Measurements from ENCODE around the gene FLRT3.

FLRT3 gene

GRCh38 chr20:14313341-14314020, 23.9 kb downstream of the FLRT3 start:
- Histone ChIP-seq H3K9me3 (ENCODE audit: control insufficient read depth, low read length) (no peaks in the 10 kb centered on the region), H3K4me1 (no peaks in the 10 kb centered on the region), H3K4me3 (ENCODE audit: low read depth, low read length) (no peak overlapping the region), H3K27me3 (ENCODE audit: control insufficient read depth, insufficient read depth, low read length) (no peaks in the 10 kb centered on the region), H3K4me2 (ENCODE audit: low read length) (no peak overlapping the region), H3K27ac (no peak overlapping the region), H2AFZ (no peak overlapping the region), H3K79me2 (no peaks in the 10 kb centered on the region), H3K9ac (no peak overlapping the region), H3K36me3 (ENCODE audit: control insufficient read depth, insufficient read depth, low read length) (no peaks in the 10 kb centered on the region)
- TF ChIP-seq CTCF (IDR thresholded peaks at IDR 0.05), result no peak

GRCh38 chr20:14312001-14312400, 25.4 kb downstream of the FLRT3 start:
- no peak overlapping the region for H3K4me2 ChIP-seq (ENCODE audit: low read length)
- no peak overlapping the region for H2AFZ ChIP-seq
- H3K79me2 ChIP-seq, result no peaks in the 10 kb centered on the region
- no peaks in the 10 kb centered on the region for H3K9me3 ChIP-seq (ENCODE audit: control insufficient read depth, low read length)
- H3K27ac ChIP-seq, result no peak overlapping the region
- no peaks in the 10 kb centered on the region for H3K36me3 ChIP-seq (ENCODE audit: control insufficient read depth, insufficient read depth, low read length)
- no peak overlapping the region for H3K4me3 ChIP-seq (ENCODE audit: low read depth, low read length)
- no peaks in the 10 kb centered on the region for H3K4me1 ChIP-seq
- H3K27me3 ChIP-seq (ENCODE audit: control insufficient read depth, insufficient read depth, low read length), result no peaks in the 10 kb centered on the region
- no peak for TF ChIP-seq CTCF (IDR thresholded peaks at IDR 0.05)
- no peak overlapping the region for H3K9ac ChIP-seq

- H3K27ac ChIP-seq, result no peak overlapping the region
Observed at GRCh38 chr20:14310977-14311627, 26.3 kb downstream of the FLRT3 start.

GRCh38 chr20:14307956-14308355, 29.5 kb downstream of the FLRT3 start:
- H3K4me2 ChIP-seq (ENCODE audit: low read length), result no peak overlapping the region
- H3K4me1 ChIP-seq, result no peaks in the 10 kb centered on the region
- no peak overlapping the region for H3K4me3 ChIP-seq (ENCODE audit: low read depth, low read length)
- no peaks in the 10 kb centered on the region for H3K36me3 ChIP-seq (ENCODE audit: control insufficient read depth, insufficient read depth, low read length)
- H3K27me3 ChIP-seq (ENCODE audit: control insufficient read depth, insufficient read depth, low read length), result no peaks in the 10 kb centered on the region
- H3K79me2 ChIP-seq, result no peaks in the 10 kb centered on the region
- no peak for TF ChIP-seq CTCF (IDR thresholded peaks at IDR 0.05)
- H2AFZ ChIP-seq, result no peak overlapping the region
- no peak overlapping the region for H3K27ac ChIP-seq
- no peaks in the 10 kb centered on the region for H3K9me3 ChIP-seq (ENCODE audit: control insufficient read depth, low read length)
- H3K9ac ChIP-seq, result no peak overlapping the region

More at GRCh38 chr20:14310977-14311627, 26.3 kb downstream of the FLRT3 start:
- no peak for TF ChIP-seq CTCF (IDR thresholded peaks at IDR 0.05)
- no peak overlapping the region for H3K9ac ChIP-seq
- no peak overlapping the region for H2AFZ ChIP-seq
- H3K4me3 ChIP-seq (ENCODE audit: low read depth, low read length), result no peak overlapping the region
- no peak overlapping the region for H3K4me2 ChIP-seq (ENCODE audit: low read length)
- no peaks in the 10 kb centered on the region for H3K4me1 ChIP-seq
- no peaks in the 10 kb centered on the region for H3K79me2 ChIP-seq
- no peaks in the 10 kb centered on the region for H3K36me3 ChIP-seq (ENCODE audit: control insufficient read depth, insufficient read depth, low read length)
- H3K27me3 ChIP-seq (ENCODE audit: control insufficient read depth, insufficient read depth, low read length), result no peaks in the 10 kb centered on the region
- H3K9me3 ChIP-seq (ENCODE audit: control insufficient read depth, low read length), result no peaks in the 10 kb centered on the region

- no peak overlapping the region for H3K4me3 ChIP-seq (ENCODE audit: low read depth, low read length)
- no peak overlapping the region for H3K27ac ChIP-seq
- H3K36me3 ChIP-seq (ENCODE audit: control insufficient read depth, insufficient read depth, low read length), result no peaks in the 10 kb centered on the region
- no peaks in the 10 kb centered on the region for H3K79me2 ChIP-seq
- H2AFZ ChIP-seq, result no peak overlapping the region
- H3K9ac ChIP-seq, result no peak overlapping the region
- no peaks in the 10 kb centered on the region for H3K9me3 ChIP-seq (ENCODE audit: control insufficient read depth, low read length)
- H3K4me2 ChIP-seq (ENCODE audit: low read length), result no peak overlapping the region
- H3K4me1 ChIP-seq, result no peaks in the 10 kb centered on the region
- no peaks in the 10 kb centered on the region for H3K27me3 ChIP-seq (ENCODE audit: control insufficient read depth, insufficient read depth, low read length)
- TF ChIP-seq CTCF (IDR thresholded peaks at IDR 0.05), result no peak
Observed at GRCh38 chr20:14304472-14304871, 32.9 kb downstream of the FLRT3 start.

All from parathyroid adenoma (tissue), 2 donors.